Stimulated activated memory B cell treated with anti-CD40 and anti-IgM and Interleukin-4, amounts not matched to agents 10 μg/mL and 1 μg/mL and 100 μg/mL, for 72 hours (primary cell): ENCODE measurements around the gene SULT1A2.
A peak's percentile ranks its signal among the peaks of the same experiment; 100 is the strongest.
"Not testable (repeated sequence)": the region's sequence is repeated elsewhere in the genome, so short reads cannot be mapped to it uniquely, and the experiment has no call there.

Source experiments
- ATAC-seq: fragments of 150-1000 bp; cut with Tn5 transposase; 2 replicates; pipeline ENCODE4 v1.10.0; 2021
- H3K27ac Mint-ChIP-seq: one replicate; pipeline ENCODE4 v1.8.0; 2022; ENCODE audit warnings: mild to moderate bottlenecking, mixed read lengths
- H3K27me3 Mint-ChIP-seq: one replicate; pipeline ENCODE4 v1.8.0; 2022; ENCODE audit warnings: mixed read lengths
- H3K36me3 Mint-ChIP-seq: one replicate; pipeline ENCODE4 v1.8.0; 2022; ENCODE audit warnings: mixed read lengths
- H3K4me1 Mint-ChIP-seq: one replicate; pipeline ENCODE4 v1.8.0; 2022; ENCODE audit warnings: mixed read lengths
- H3K4me3 Mint-ChIP-seq: one replicate; pipeline ENCODE4 v1.8.0; 2022; ENCODE audit warnings: mild to moderate bottlenecking, moderate library complexity, mixed read lengths
- H3K9me3 Mint-ChIP-seq: one replicate; pipeline ENCODE4 v1.8.0; 2022; ENCODE audit warnings: mixed read lengths

SULT1A2 gene

DNA sequence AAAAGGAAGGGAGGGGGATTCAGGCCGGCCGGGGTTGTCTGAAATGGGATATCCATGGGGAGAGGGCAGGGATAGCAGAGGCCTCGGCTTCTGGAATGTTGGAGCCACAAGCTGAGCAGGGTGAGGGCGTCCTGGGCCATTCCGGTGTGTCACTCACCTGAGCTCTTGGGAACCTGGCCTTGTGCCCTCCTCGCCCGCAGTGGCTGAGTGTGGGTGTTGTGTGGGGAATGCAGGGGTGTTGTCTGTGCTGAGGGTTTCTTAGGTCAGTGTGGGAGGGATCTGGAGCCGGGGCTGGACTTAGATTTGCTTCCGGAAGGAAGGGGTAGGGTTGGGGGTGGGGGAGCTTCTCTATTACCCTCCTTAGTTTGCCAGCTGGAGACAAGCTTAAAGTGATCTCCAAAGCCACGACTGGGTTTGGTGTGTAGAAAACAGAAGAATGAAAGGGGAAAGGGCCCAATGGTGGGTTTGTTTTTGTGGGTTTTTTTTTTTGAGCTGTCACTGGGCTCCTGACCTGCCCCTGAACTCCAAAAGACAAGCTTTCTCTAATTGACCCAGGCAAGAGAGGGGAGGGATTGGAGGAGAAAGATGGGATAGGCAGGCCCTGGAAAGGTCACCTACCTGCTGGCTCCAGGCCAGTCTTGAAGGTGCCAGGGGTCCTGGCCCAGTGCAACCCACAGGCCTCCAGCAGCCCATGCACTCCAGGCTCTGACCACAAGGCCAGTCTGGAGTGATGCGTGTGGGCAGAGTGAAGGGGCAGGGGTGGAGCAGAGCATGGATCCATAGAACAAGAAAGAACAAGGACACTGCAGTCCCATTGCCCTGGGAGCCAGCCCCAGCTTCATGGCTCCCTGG, at the start of gene SULT1A2:
SULT1A2 (minus strand) TSS at position 211 of the 852 bp plus-strand sequence. CDS start 1,120 bp downstream, outside the sequence.
- H3K36me3 Mint-ChIP-seq = peaks cover 8% of the 10 kb centered on the region
- ATAC-seq = no peak
- no peaks in the 10 kb centered on the region for H3K4me1 Mint-ChIP-seq
- no peak within 1 kb of the TSS for H3K4me3 Mint-ChIP-seq
- H3K9me3 Mint-ChIP-seq = no peaks in the 10 kb centered on the region
- peaks cover 13% of the 10 kb centered on the region for H3K27me3 Mint-ChIP-seq
- no peak within 1 kb of the TSS for H3K27ac Mint-ChIP-seq

DNA sequence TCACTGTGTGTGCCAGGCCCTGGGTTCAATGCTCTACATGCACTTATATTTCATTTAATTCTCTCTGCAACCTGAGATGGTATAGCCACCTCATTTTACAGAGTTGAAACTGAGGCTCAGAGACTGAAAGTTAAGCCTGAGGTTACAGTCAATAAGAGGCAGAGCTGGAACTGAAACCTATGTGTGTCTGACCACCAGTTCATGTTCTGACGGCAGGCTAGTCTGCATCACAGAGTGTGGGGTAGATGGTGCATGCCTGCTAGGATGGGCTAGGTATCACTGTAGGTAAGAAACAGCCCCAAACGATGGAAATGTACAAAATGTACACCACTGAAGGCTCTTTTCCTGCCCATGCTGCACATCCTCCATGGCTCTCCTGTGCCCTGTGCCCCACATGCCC, 43.1 kb upstream of the SULT1A2 start:
- not testable (repeated sequence) for H3K4me3 Mint-ChIP-seq, ATAC-seq, H3K27me3 Mint-ChIP-seq, H3K9me3 Mint-ChIP-seq, H3K36me3 Mint-ChIP-seq, H3K4me1 Mint-ChIP-seq
- peak overlapping the region; percentile 22 for H3K27ac Mint-ChIP-seq

DNA sequence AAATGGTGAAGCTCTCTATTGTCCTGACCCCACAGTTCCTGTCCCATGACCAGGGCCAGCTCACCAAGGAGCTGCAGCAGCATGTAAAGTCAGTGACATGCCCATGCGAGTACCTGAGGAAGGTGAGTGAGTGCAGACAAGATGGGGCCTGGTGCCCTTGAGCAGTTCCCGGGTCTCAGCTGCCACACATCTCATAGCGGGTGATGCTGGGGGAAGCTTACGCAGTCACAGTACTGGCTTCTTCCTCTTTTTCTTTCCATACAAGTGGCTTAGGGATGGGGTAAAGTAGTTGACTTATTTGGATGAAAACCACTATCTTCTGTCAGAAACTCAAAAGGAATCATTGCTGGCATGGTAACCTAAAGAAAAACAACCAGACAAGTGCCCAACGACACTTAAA, 41.5 kb upstream of the SULT1A2 start:
- H3K9me3 Mint-ChIP-seq, H3K36me3 Mint-ChIP-seq, H3K27me3 Mint-ChIP-seq, H3K27ac Mint-ChIP-seq, H3K4me1 Mint-ChIP-seq, ATAC-seq, H3K4me3 Mint-ChIP-seq: not testable (repeated sequence)

DNA sequence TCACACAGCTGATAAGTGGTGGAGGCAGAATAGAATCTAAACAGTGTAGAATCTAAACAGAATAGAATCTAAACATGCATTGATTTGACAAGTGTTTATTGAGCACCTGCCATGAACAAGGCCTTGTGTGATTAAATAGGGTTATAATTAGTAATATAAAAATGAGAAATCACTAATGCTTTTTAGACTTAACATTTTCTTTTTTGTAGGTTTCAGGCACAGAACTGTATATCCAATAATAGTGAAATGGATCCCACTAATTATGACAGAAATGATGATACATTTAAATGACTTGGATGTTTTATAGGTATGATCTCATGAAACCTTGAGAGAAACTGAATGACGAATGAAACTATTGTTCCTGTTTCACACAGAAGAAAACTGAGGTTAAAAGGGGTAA, 40.9 kb upstream of the SULT1A2 start, which contains the start of gene NPIPB8:
NPIPB8 (plus strand) TSS at position 301 of the 400 bp plus-strand sequence. CDS start 296 bp downstream, outside the sequence.
- H3K27ac Mint-ChIP-seq, H3K4me3 Mint-ChIP-seq, H3K36me3 Mint-ChIP-seq: not testable (repeated sequence)

DNA sequence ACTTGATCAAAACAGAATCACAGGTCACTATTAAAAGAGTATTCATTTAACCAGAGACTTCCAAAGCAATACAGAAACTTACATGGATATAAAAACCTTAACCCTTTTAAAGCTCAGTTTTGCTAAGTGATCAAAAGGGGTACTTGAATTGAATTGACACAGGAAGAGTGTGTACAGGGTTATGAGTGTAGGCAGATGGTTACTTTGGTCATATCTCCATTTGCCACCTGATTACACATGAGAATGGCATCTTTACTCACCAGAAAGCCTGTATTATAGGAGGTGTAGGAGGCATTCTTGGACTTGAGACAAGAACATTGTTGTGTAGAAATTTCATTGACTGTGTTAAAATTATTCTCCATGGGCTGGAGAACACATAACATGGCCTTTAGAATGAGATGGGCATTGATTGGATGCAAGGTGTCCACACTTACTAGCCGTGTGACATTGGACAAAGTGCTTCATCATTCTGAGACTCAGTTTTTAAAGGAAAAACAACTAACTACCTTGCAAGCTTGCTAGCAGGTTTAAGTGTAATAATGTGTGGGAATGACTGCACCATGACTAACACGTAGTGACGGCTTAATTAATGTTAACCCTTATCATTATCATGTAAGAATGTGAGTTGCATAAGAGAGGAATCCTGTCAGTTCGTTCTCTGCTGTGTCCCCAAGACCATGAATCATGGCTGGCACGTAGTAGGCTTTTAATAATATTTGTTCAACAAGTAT, 39.4 kb upstream of the SULT1A2 start:
- H3K27me3 Mint-ChIP-seq, H3K36me3 Mint-ChIP-seq, H3K4me3 Mint-ChIP-seq, H3K27ac Mint-ChIP-seq, H3K9me3 Mint-ChIP-seq, H3K4me1 Mint-ChIP-seq, ATAC-seq: not testable (repeated sequence)

More for the DNA sequence above, 40.9 kb upstream of the SULT1A2 start, which contains the start of gene NPIPB8:
- not testable (repeated sequence) for ATAC-seq, H3K9me3 Mint-ChIP-seq, H3K4me1 Mint-ChIP-seq, H3K27me3 Mint-ChIP-seq

DNA sequence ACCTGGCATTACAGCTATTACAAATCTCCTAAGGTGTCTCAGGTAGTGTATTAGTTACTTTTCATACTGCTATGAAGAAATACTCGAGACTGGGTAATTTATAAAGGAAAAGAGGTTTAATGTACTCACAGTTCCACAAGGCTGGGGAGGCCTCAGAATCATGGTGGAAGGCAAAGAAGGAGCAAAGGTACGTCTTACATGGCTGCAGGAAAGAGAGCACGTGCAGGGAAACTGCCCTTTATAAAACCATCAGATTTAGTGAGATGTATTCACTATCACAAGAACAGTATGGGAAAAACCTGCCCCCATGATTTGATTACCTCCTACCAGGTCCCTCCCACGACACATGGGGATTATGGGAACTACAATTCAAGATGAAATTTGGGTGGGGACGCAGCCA, 34.1 kb upstream of the SULT1A2 start:
- H3K9me3 Mint-ChIP-seq, H3K27ac Mint-ChIP-seq, H3K36me3 Mint-ChIP-seq, H3K4me3 Mint-ChIP-seq, H3K27me3 Mint-ChIP-seq, H3K4me1 Mint-ChIP-seq, ATAC-seq: not testable (repeated sequence)

DNA sequence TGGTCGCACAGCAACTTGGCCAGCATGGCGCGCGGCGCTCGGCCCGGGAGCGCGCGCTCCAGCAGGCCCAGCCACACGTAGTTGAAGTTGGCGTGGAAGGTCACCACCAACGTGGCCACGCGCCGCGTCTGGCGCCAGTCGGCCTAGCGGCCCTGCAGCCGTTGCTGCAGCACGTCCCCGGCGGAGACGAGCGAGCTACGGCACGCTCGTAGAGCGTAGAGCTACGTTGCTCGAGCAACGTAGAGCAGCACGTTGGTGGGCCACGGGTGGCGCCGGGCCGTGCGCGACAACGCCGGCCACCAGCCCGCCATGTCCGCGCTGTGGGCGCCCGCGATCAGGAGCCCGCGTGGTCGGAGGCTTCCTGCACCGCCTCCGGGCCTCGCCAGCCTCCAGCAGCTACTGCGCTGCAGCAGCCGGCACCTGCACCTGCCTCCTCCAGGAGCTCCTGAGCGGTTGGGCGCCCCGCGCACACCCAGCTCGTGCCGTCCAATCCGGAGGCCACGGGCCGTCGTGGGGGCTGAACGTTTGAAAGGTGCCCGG, 26.4 kb upstream of the SULT1A2 start:
- Mint-ChIP-seq H3K36me3 (no peaks in the 10 kb centered on the region), H3K9me3 (no peaks in the 10 kb centered on the region), H3K4me3 (peak overlapping the region; percentile 77), H3K27me3 (peaks cover 9% of the 10 kb centered on the region), H3K27ac (peak overlapping the region; percentile 61), H3K4me1 (peaks cover 27% of the 10 kb centered on the region)
- ATAC-seq = peak; percentile 94

DNA sequence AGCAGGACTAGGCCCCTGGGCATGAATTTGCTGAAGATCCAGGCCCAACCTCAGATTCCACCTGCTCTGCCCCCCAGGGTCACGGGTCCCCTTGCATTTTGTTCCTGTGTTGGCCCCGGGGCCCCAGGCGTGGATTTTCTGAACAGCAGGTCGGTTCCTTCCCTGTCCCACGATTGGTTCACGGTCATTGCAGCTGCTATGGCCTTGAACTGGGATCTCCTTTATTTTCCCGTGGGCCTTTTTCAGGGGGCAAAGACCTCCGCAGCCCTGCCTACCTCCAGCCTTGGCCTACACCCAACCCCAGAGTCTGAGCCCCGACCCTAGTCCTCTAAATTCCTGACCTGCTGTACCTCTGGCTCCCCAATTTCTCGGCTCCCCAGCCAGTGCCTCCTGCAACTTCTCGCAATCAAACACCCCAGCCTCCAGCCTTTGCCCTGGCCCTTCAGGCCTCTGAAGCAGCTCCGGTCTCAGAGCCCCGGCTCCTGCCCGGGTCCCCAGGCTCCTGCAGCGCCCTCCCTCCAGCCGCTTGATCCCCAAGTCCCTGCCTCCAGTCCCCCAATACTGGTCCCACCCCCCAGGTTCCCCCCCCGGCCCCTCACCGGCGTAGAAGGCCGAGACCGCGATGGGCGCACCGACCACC, 25.8 kb upstream of the SULT1A2 start:
- peaks cover 33% of the 10 kb centered on the region for H3K4me1 Mint-ChIP-seq
- not testable (repeated sequence) for H3K9me3 Mint-ChIP-seq, H3K36me3 Mint-ChIP-seq, H3K27me3 Mint-ChIP-seq
- H3K4me3 Mint-ChIP-seq = peak overlapping the region; percentile 77
- H3K27ac Mint-ChIP-seq = peak overlapping the region; percentile 61
- peak; percentile 21 for ATAC-seq

DNA sequence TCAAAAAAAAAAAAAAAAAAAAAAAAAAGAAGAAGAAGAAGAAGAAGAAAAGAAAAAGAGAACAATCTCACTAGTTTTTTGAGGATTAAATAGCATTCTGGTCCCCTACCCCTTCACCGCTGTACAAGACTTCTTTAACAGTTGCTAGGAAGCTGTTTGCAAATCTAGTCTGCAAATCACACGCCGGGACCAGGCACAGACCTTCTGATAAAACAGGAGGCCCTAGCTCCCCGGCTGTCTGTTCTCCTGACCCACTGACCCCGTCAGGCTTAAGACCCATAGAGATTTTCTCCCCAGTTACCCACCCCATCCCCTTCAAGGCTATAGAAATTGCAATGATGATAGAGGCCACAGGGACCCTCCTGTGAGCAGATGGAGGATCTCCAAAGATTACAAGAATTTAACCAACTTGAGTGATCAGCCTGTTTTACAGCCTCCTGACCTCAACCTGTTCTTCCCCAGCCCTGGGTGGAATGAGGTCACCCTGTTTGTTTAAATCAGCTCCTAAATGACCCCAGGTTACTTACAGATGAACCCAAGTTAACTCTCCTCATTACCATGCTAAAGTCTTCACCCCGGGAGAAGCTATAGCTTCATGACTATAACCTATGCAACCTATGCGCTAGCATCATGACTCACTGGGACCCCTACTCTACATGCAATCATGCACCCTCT, 24.8 kb upstream of the SULT1A2 start:
- no peak overlapping the region for H3K27ac Mint-ChIP-seq
- peaks cover 39% of the 10 kb centered on the region for H3K4me1 Mint-ChIP-seq
- H3K27me3 Mint-ChIP-seq = peaks cover 9% of the 10 kb centered on the region
- no peak overlapping the region for H3K4me3 Mint-ChIP-seq
- no peaks in the 10 kb centered on the region for H3K9me3 Mint-ChIP-seq
- no peak for ATAC-seq
- peaks cover 8% of the 10 kb centered on the region for H3K36me3 Mint-ChIP-seq

DNA sequence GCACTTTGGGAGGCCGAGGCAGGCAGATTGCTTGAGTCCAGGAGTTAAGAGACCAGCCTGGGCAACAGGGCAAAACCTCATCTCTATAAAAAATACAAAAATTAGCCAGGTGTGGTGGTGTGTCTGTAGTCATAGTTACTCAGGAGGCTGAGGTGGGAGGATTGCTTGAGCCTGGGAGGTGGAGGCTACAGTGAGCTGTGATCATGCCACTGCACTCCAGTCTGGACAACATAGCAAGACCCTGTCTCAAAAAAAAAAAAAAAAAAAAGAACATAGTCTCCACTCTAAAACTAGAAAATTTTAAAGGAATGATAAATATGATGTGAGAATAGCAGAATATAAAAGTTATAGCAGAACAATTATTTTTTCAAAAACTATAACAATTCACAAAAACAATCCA, 23.5 kb upstream of the SULT1A2 start:
- not testable (repeated sequence) for ATAC-seq, H3K36me3 Mint-ChIP-seq, H3K27me3 Mint-ChIP-seq, H3K4me3 Mint-ChIP-seq, H3K9me3 Mint-ChIP-seq, H3K27ac Mint-ChIP-seq
- H3K4me1 Mint-ChIP-seq = peaks cover 46% of the 10 kb centered on the region

DNA sequence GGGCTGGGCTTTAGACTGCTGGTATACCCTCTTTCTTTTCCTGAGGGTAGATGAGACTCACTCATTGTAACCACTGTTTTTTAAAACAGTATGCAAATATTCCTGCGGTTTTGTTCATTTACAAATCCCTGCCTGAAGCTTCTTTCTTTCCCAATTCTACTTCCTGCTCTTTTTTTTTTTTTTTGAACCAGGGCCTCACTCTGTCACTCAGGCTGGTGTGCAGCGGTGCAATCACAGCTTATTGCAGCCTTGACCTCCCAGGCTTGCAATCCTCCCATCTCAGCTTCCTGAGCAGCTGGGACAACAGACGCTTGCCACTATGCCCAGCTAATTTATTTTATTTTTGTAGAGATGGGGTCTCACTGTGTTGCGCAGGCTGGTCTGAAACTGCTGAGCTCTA, 21.0 kb upstream of the SULT1A2 start:
- Mint-ChIP-seq H3K36me3 (peaks cover 8% of the 10 kb centered on the region), H3K27ac (no peak overlapping the region), H3K4me1 (peaks cover 32% of the 10 kb centered on the region), H3K27me3 (no peaks in the 10 kb centered on the region), H3K4me3 (no peak overlapping the region), H3K9me3 (no peaks in the 10 kb centered on the region)
- ATAC-seq = no peak

DNA sequence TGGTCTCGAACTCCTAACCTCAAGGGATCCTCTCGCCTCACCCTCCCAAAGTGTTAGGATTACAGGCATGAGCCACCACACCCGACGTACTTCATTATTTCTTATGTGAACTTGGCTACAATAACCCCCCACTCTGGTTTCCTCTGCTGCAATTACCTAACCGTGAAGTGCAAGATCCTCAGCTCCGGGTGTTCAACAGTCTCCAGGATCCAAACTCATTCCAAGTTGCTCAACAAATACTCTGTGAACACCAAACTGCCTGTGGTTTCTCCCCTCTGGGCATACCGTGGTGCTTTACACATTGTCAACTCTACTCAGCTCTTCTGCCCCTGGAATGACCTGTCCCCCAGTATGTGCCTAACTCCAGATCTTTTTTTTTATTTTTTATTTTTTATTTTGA, 19.8 kb upstream of the SULT1A2 start:
- no peak overlapping the region for H3K4me3 Mint-ChIP-seq
- H3K36me3 Mint-ChIP-seq = peaks cover 8% of the 10 kb centered on the region
- no peak overlapping the region for H3K27ac Mint-ChIP-seq
- no peaks in the 10 kb centered on the region for H3K27me3 Mint-ChIP-seq
- ATAC-seq = no peak
- H3K9me3 Mint-ChIP-seq = no peaks in the 10 kb centered on the region
- peaks cover 19% of the 10 kb centered on the region for H3K4me1 Mint-ChIP-seq

DNA sequence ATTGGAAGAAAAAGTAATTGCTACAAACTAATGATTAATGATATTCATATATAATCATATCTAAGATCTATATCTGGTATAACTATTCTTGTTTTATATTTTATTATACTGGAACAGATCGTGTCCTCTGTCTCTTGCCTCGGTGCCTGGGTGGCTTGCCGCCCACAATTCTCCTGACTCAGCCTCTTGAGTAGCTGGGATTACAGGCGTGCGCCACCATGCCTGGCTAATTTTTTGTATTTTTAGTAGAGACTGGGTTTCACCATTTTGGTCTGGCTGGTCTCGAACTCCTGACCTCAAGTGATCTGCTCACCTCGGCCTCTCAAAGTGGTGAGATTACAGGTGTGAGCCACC, 19.4 kb upstream of the SULT1A2 start:
- not testable (repeated sequence) for H3K27me3 Mint-ChIP-seq, H3K4me3 Mint-ChIP-seq, H3K36me3 Mint-ChIP-seq, ATAC-seq, H3K27ac Mint-ChIP-seq, H3K9me3 Mint-ChIP-seq
- H3K4me1 Mint-ChIP-seq = peaks cover 19% of the 10 kb centered on the region

DNA sequence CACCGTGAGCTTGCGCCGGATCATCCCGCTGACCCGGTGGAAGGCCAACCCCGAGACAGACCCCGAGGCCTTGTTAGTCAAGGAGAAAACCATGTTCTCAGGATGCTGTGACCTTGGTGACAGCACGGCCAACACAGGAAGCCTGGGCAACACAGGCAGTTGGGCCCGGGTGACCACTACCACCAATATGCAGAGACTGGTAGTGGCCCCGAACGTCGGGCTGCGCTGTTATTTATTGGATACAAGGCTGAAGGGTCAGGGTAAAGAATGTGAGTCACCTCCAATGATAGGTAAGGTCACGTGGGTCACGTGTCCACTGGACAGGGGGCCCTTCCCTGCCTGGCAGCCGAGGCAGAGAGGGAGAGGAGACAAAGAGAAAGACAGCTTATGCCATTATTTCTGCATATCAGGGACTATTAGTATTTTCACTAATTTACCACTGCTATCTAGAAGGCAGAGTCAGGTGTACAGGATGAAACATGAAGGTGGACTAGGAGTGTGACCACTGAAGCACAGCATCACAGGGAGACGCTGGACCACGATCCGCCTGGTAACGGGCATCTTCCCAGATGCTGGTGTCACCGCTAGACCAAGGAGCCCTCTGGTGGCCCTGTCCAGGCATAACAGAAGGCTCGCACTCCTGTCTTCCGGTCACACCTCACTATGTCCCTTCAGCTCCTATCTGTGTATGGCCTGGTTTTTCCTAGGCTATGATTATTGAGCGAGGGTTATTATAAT, 18.8 kb upstream of the SULT1A2 start:
- H3K27me3 Mint-ChIP-seq, H3K27ac Mint-ChIP-seq, H3K4me3 Mint-ChIP-seq, ATAC-seq, H3K9me3 Mint-ChIP-seq, H3K36me3 Mint-ChIP-seq: not testable (repeated sequence)
- peaks cover 19% of the 10 kb centered on the region for H3K4me1 Mint-ChIP-seq
